ENCODE measurements around the gene RHBDD3. TPM values are rescaled to one million over a fixed set of nuclear protein-coding genes. Genes with fewer than 3 reads are reported as not detected.

Gene RHBDD3
- total and polyA plus RNA-seq, 2 of the 8 experiments (the other 6 are each of a cell fraction or from before 2014, with no cell fraction given), result 72.1 to 117 TPM

DNA sequence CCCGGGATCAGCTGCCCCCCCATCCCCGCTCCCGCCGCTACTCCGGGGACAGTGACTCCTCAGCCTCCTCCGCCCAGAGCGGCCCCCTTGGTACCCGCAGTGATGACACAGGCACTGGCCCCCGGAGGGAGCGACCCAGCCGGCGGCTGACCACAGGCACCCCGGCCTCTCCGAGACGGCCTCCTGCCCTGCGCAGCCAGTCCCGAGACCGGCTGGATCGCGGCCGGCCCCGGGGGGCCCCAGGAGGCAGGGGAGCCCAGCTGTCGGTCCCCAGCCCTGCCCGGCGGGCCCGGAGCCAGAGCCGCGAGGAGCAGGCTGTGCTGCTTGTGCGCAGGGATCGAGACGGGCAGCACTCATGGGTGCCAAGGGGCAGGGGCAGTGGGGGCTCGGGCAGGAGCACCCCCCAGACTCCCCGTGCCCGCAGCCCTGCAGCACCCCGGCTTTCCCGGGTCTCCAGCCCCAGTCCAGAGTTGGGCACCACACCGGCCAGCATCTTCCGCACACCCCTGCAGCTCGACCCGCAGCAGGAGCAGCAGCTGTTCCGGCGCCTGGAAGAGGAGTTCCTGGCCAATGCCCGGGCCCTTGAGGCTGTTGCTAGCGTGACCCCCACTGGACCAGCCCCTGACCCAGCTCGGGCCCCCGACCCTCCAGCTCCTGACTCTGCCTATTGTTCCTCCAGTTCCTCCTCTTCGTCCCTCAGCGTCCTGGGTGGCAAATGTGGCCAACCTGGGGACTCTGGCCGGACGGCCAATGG is 43.9 kb upstream of the RHBDD3 start:
- Histone ChIP-seq H3K36me3 (ENCODE audit: control insufficient read depth in 2 of 4, insufficient read depth in 4 of 4, low read length in 3 of 4) (peaks cover 0 to 12% (median 0%) of the 10 kb centered on the region in 4 experiments; a peak in 1 of 8 replicates), H3K9ac (replicated peaks in 1 of 4; ENCODE audit: extremely low read depth in 1 of 4, low read depth in 3 of 4, low read length in 3 of 4) (no peak overlapping the region), H3K18ac (ENCODE audit: extremely low read depth, low read length) (no peak overlapping the region), H3K14ac (ENCODE audit: insufficient read length) (no peak overlapping the region), H4K8ac (ENCODE audit: extremely low read depth, insufficient read depth, low read length) (no peak overlapping the region), H3K79me1 (ENCODE audit: low read depth, low read length) (no peaks in the 10 kb centered on the region), H3K27me3 (replicated peaks in 1 of 4; ENCODE audit: control insufficient read depth in 3 of 4, extremely low read depth in 1 of 4, insufficient read depth in 3 of 4, low read length in 3 of 4) (peaks cover 29 to 47% (median 38%) of the 10 kb centered on the region in 4 experiments), H3K4me3 (ENCODE audit: extremely low read depth in 1 of 4, insufficient read depth in 2 of 4, low read depth in 3 of 4, low read length in 4 of 4) (no peak overlapping the region), H4K91ac (replicated peaks; ENCODE audit: insufficient read length, low read length) (no peak overlapping the region), H4K20me1 (replicated peaks in 1 of 2; ENCODE audit: control insufficient read depth in 1 of 2, insufficient read depth in 2 of 2, low read length in 2 of 2) (peaks cover 6 to 13% of the 10 kb centered on the region in 2 experiments), H2BK20ac (ENCODE audit: low read length) (no peak overlapping the region), H2BK15ac (ENCODE audit: low read length) (no peak overlapping the region), H3K4me1 (replicated peaks in 1 of 4; ENCODE audit: control insufficient read depth in 3 of 4, insufficient read depth in 4 of 4, low read length in 3 of 4) (peaks cover 0 to 17% (median 12%) of the 10 kb centered on the region in 4 experiments; a peak in 6 of 7 replicates), H2BK120ac (replicated peaks; ENCODE audit: low read depth, low read length) (no peak overlapping the region), H3K9me3 (ENCODE audit: insufficient read depth in 2 of 2, low read depth in 1 of 2, low read length in 1 of 2) (peaks cover 3 to 7% of the 10 kb centered on the region in 2 experiments; a peak in 3 of 4 replicates), H3K23ac (ENCODE audit: insufficient read length) (no peak overlapping the region), H3K23me2 (ENCODE audit: low read depth, low read length) (peaks cover 8% of the 10 kb centered on the region; the same call in 1 of the 2 replicates), H4K5ac (ENCODE audit: insufficient read length, low read depth, low read length) (no peak overlapping the region), H2AK5ac (ENCODE audit: low read depth, low read length) (no peak overlapping the region), H3K4me2 (ENCODE audit: insufficient read depth in 1 of 2, low read depth in 2 of 2, low read length in 2 of 2) (no peak overlapping the region), H2BK5ac (ENCODE audit: low read depth, low read length) (no peak overlapping the region), H3K79me2 (ENCODE audit: control insufficient read depth in 1 of 2, insufficient read depth in 2 of 2, low read length in 2 of 2) (no peaks in the 10 kb centered on the region), H2AFZ (ENCODE audit: low read length) (no peak overlapping the region), H3K4ac (replicated peaks; ENCODE audit: insufficient read length, low read depth, low read length) (no peak overlapping the region), H3K56ac (replicated peaks; ENCODE audit: insufficient read length, low read depth, low read length) (no peak overlapping the region), H3K27ac (ENCODE audit: low read depth, low read length) (no peak overlapping the region), H2BK12ac (ENCODE audit: low read depth, low read length) (no peak overlapping the region)
- ChIA-PET POLR2A (ENCODE audit: partially characterized antibody) (interaction anchor here (0.7 to 4.4 kb wide), 7 partner anchors 9 to 56 kb away, joined by 3 to 44 read pairs (median 3); partner anchors contain the start of gene EWSR1), CTCF (ENCODE audit: partially characterized antibody) (interaction anchor here (1.1 to 4.1 kb wide), 10 partner anchors 9 to 66 kb away, joined by 3 to 41 read pairs (median 4); no protein-coding TSS in a partner anchor)
- 93% methylated on average over 40 of the region's 50 CpGs; no CpG with 5 or more reads in 1 of the 2 experiments for WGBS, 2 experiments (ENCODE audit: extremely low coverage in 1 of 2, insufficient coverage in 1 of 2, insufficient read length in 1 of 2, insufficient replicate concordance in 2 of 2, low coverage in 1 of 2, low lambda C conversion rate in 2 of 2, missing lambda C conversion rate in 1 of 2)
- DNase-seq (ENCODE audit: low read depth in 1 of 2, low spot score in 2 of 2), result peak in 1 of 2 experiments; percentile 46
- no peak for FAIRE-seq
- TF ChIP-seq CEBPB (IDR thresholded peaks at IDR 0.05; ENCODE audit: low read depth, low read length) (no peak), EZH2 (IDR thresholded peaks at IDR 0.05; ENCODE audit: low read depth, low read length, severe bottlenecking) (no peak), HDAC2 (IDR thresholded peaks at IDR 0.05; ENCODE audit: borderline replicate concordance in 1 of 2, low read depth in 2 of 2, low read length in 2 of 2) (no peak), KDM1A (IDR thresholded peaks at IDR 0.05; ENCODE audit: borderline replicate concordance, low read length) (no peak), ASH2L (IDR thresholded peaks at IDR 0.05; ENCODE audit: low read length) (no peak), KDM4A (IDR thresholded peaks at IDR 0.05; ENCODE audit: low read depth, low read length, severe bottlenecking) (no peak), BRCA1 (IDR thresholded peaks at IDR 0.05; ENCODE audit: low read depth, low read length) (no peak), ZNF274 (IDR thresholded peaks at IDR 0.05; ENCODE audit: borderline replicate concordance, extremely low read depth, low read length) (no peak), PHF8 (conservative IDR thresholded peaks at IDR 0.05; ENCODE audit: low read depth, low read length) (no peak)
